HepG2 (cell line): ENCODE data around the gene SPACA9. TPM values are rescaled to one million over a fixed set of nuclear protein-coding genes. Genes with fewer than 3 reads are reported as not detected.

ENCODE experiments used
- RFX5 ChIP-seq: IDR thresholded peaks from 2 replicates; pipeline ENCODE4 v1.6.1; 2011; ENCODE audit warnings: low read depth, low read length, improper control_type of control experiment
- SRSF4 ChIP-seq: fragments of 200-400 bp; formaldehyde crosslinking; IDR thresholded peaks from one replicate; pipeline ENCODE4 v1.6.1; 2018; ENCODE audit warnings: mild to moderate bottlenecking, low read depth, low read length, moderate library complexity; ENCODE audit not compliant: poor library complexity, severe bottlenecking
- ZKSCAN1 ChIP-seq: fragments of 150-350 bp; IDR thresholded peaks from 2 replicates; pipeline ENCODE4 v1.6.1; 2014; ENCODE audit warnings: low read length
- polyA plus RNA-seq, 8 experiments: library from polyadenylated mRNA; depleted of rRNA in 3 of 8; stranded (reverse) in 7 of 8; unstranded in 1 of 8; fragments of >200 nt; fragmentation: Illumina TruSeq in 4 of 8; extraction: Trizol in 4 of 8; gene quantifications; 2 replicates each; pipeline versions ENCODE4 v1.2.1 to v1.2.3, GENCODE V29; 2011 to 2016; ENCODE audit warnings: low read depth in 4 of 8, missing spikeins in 1 of 8, mixed read lengths in 1 of 8; ENCODE audit not compliant: insufficient read depth in 1 of 8
- total RNA-seq, 5 experiments: library from RNA; depleted of rRNA; stranded (reverse); fragments of >200 nt; fragmentation: Illumina TruSeq; extraction: Trizol; gene quantifications; 2 replicates each; pipeline ENCODE4 v1.2.3, GENCODE V29; 2016; ENCODE audit warnings: low read depth in 1 of 5
- TF ChIP-seq, protein P1 (sequence below): sonication (generic); formaldehyde crosslinking; IDR thresholded peaks from 2 replicates; pipeline ENCODE4 v1.4.0; 2020; ENCODE audit warnings: mild to moderate bottlenecking, low read depth, missing genetic modification reagents
- TF ChIP-seq, protein P2 (sequence below): sonication (generic); formaldehyde crosslinking; IDR thresholded peaks from 2 replicates; pipeline ENCODE4 v1.4.0; 2020; ENCODE audit warnings: mild to moderate bottlenecking, missing genetic modification reagents
- TF ChIP-seq, protein P3 (sequence below): sonication (generic); formaldehyde crosslinking; IDR thresholded peaks from 2 replicates; pipeline ENCODE4 v1.5.1; 2020; ENCODE audit warnings: missing genetic modification reagents, mild to moderate bottlenecking, borderline replicate concordance

Gene SPACA9
- total and polyA plus RNA-seq, 2 of the 13 experiments (the other 11 are each of a cell fraction or from before 2014, with no cell fraction given): 0.15 to 0.38 TPM

DNA sequence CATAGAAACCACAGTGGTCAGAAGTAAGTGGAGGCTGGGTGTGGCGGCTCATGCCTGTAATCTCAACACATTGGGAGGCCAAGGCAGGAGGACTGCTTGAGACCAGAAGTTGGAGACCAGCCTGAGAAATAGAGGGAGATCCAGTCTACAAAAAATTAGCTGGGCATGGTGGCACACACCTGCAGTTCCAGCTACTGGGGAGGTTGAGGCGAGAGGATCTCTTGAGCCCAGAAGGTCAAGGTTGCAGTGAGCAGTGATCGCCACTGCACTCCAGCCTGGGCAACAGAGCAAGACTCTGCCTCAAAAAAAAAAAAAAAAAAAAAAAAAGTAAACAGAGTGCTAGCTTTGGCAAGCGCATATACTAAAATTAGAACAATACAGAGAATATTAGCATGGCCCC, 25.2 kb upstream of the SPACA9 start (continued):
- TF ChIP-seq, protein P1, sequence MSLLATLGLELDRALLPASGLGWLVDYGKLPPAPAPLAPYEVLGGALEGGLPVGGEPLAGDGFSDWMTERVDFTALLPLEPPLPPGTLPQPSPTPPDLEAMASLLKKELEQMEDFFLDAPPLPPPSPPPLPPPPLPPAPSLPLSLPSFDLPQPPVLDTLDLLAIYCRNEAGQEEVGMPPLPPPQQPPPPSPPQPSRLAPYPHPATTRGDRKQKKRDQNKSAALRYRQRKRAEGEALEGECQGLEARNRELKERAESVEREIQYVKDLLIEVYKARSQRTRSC (CRISPR knock-in tag): no peak
- TF ChIP-seq RFX5 (no peak), SRSF4 (no peak), ZKSCAN1 (no peak)
- TF ChIP-seq, protein P2, sequence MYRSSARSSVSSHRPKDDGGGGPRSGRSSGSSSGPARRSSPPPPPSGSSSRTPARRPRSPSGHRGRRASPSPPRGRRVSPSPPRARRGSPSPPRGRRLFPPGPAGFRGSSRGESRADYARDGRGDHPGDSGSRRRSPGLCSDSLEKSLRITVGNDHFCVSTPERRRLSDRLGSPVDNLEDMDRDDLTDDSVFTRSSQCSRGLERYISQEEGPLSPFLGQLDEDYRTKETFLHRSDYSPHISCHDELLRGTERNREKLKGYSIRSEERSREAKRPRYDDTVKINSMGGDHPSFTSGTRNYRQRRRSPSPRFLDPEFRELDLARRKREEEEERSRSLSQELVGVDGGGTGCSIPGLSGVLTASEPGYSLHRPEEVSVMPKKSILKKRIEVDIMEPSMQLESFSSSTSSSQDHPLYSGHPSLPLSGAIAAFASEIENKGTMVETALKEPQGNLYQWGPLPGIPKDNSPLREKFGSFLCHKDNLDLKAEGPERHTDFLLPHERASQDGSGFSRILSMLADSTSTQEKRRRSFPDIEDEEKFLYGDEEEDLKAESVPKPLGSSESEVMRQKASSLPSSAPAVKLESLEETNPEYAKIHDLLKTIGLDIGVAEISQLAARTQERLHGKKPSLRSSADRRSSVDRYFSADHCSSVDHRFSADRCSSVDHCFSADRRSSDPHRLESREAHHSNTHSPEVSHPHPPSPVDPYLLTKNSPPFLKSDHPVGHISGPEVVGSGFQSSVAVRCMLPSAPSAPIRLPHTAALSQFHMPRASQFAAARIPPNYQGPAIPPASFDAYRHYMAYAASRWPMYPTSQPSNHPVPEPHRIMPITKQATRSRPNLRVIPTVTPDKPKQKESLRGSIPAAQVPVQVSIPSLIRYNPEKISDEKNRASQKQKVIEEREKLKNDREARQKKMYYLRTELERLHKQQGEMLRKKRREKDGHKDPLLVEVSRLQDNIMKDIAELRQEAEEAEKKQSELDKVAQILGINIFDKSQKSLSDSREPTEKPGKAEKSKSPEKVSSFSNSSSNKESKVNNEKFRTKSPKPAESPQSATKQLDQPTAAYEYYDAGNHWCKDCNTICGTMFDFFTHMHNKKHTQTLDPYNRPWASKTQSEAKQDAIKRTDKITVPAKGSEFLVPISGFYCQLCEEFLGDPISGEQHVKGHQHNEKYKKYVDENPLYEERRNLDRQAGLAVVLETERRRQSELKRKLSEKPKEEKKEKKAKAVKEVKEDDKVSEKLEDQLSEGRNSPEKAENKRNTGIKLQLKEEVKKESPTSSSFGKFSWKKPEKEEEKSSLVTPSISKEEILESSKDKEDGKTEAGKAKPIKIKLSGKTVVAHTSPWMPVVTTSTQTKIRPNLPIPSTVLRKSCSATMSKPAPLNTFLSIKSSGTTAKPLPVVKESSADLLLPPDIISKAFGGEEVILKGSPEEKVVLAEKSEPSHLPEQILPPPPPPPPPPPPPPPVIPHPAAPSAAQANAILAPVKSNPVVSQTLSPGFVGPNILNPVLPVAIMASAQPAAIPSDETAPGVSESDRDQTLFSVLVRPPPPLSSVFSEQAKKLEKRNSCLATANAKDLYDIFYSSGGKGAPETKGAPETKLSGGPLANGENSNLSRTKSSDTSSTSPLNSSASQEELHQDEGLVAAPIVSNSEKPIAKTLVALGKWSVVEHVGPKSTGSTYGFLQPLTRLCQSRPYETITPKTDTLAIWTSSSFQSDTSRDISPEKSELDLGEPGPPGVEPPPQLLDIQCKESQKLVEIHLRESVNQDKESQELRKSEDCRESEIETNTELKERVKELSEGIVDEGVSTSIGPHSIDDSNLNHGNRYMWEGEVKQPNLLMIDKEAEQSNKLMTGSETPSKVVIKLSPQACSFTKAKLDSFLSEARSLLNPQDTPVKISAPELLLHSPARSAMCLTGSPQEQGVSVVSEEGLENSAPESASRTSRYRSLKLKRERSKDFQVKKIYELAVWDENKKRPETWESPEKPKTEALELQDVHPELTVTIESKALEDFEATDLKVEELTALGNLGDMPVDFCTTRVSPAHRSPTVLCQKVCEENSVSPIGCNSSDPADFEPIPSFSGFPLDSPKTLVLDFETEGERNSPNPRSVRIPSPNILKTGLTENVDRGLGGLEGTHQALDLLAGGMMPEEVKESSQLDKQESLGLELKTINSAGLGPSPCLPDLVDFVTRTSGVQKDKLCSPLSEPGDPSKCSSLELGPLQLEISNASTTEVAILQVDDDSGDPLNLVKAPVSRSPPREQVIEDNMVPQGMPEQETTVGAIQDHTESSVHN (CRISPR knock-in tag): no peak
- TF ChIP-seq, protein P3, sequence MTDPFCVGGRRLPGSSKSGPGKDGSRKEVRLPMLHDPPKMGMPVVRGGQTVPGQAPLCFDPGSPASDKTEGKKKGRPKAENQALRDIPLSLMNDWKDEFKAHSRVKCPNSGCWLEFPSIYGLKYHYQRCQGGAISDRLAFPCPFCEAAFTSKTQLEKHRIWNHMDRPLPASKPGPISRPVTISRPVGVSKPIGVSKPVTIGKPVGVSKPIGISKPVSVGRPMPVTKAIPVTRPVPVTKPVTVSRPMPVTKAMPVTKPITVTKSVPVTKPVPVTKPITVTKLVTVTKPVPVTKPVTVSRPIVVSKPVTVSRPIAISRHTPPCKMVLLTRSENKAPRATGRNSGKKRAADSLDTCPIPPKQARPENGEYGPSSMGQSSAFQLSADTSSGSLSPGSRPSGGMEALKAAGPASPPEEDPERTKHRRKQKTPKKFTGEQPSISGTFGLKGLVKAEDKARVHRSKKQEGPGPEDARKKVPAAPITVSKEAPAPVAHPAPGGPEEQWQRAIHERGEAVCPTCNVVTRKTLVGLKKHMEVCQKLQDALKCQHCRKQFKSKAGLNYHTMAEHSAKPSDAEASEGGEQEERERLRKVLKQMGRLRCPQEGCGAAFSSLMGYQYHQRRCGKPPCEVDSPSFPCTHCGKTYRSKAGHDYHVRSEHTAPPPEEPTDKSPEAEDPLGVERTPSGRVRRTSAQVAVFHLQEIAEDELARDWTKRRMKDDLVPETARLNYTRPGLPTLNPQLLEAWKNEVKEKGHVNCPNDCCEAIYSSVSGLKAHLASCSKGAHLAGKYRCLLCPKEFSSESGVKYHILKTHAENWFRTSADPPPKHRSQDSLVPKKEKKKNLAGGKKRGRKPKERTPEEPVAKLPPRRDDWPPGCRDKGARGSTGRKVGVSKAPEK (CRISPR knock-in tag): no peak
